Measurements from ENCODE around the gene TLE7. TPM values are rescaled to one million over a fixed set of nuclear protein-coding genes. Genes with fewer than 3 reads are reported as not detected.

Gene TLE7
- total and polyA plus RNA-seq, 2 of the 8 experiments (the other 6 are each of a cell fraction or from before 2014, with no cell fraction given): 0.03 TPM; not detected in 1

DNA sequence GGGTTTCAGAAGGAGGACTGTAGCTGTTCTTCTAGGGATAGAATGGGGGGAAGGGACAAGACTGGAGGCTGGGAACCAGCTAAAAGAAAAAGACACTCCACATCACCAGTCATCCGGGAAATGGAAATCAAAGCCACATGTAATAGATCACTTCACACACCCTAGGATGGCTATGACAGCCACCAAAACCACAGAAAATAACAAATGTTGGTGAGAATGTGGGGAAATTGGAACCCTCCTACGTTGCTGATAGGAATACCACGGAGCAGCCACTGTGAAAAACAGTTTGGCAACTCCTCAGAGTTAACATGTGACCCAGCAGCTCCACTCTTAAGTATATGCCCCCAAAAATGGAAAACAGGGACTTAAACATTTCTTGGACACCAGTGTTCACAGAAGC is 2.3 kb downstream of the TLE7 start:
- H3K9me3 ChIP-seq (ENCODE audit: insufficient read depth in 2 of 2, low read depth in 1 of 2, low read length in 1 of 2): peaks cover 0 to 3% of the 10 kb centered on the region in 2 experiments; a peak in 2 of 4 replicates
- H3K4me3 ChIP-seq (ENCODE audit: extremely low read depth in 1 of 4, insufficient read depth in 2 of 4, low read depth in 3 of 4, low read length in 4 of 4): no peak overlapping the region
- H3K9ac ChIP-seq (replicated peaks in 1 of 4; ENCODE audit: extremely low read depth in 1 of 4, low read depth in 3 of 4, low read length in 3 of 4): no peak overlapping the region
- H2BK20ac ChIP-seq (ENCODE audit: low read length): no peak overlapping the region
- H2BK5ac ChIP-seq (ENCODE audit: low read depth, low read length): no peak overlapping the region
- no peak overlapping the region for H3K4me2 ChIP-seq (ENCODE audit: insufficient read depth in 1 of 2, low read depth in 2 of 2, low read length in 2 of 2)
- H3K79me1 ChIP-seq (ENCODE audit: low read depth, low read length): no peaks in the 10 kb centered on the region
- no peaks in the 10 kb centered on the region for H3K27me3 ChIP-seq (replicated peaks in 1 of 4; ENCODE audit: control insufficient read depth in 3 of 4, extremely low read depth in 1 of 4, insufficient read depth in 3 of 4, low read length in 3 of 4)
- H3K56ac ChIP-seq (replicated peaks; ENCODE audit: insufficient read length, low read depth, low read length): no peak overlapping the region
- FAIRE-seq (no peak), DNase-seq (ENCODE audit: low read depth in 1 of 2, low spot score in 2 of 2) (no peak)
- CTCF ChIA-PET (ENCODE audit: partially characterized antibody): interaction anchor here (0.7 to 3.7 kb wide), 18 partner anchors 7 to 172 kb away, joined by 3 to 22 read pairs (median 5); no protein-coding TSS in a partner anchor
- H2AFZ ChIP-seq (ENCODE audit: low read length): no peak overlapping the region
- no peak overlapping the region for H2BK12ac ChIP-seq (ENCODE audit: low read depth, low read length)
- no peak overlapping the region for H3K18ac ChIP-seq (ENCODE audit: extremely low read depth, low read length)
- H4K91ac ChIP-seq (replicated peaks; ENCODE audit: insufficient read length, low read length): no peak overlapping the region
- no peak overlapping the region for H4K5ac ChIP-seq (ENCODE audit: insufficient read length, low read depth, low read length)
- 74% methylated on average over 3 of the region's 3 CpGs; no CpG with 5 or more reads in 1 of the 2 experiments for WGBS, 2 experiments (ENCODE audit: extremely low coverage in 1 of 2, insufficient coverage in 1 of 2, insufficient read length in 1 of 2, insufficient replicate concordance in 2 of 2, low coverage in 1 of 2, low lambda C conversion rate in 2 of 2, missing lambda C conversion rate in 1 of 2)
- POLR2A ChIA-PET (ENCODE audit: partially characterized antibody): interaction anchor here (1.3 kb wide), 1 partner anchor 12 kb away, joined by 4 read pairs; no protein-coding TSS in a partner anchor
- H2BK120ac ChIP-seq (replicated peaks; ENCODE audit: low read depth, low read length): no peak overlapping the region
- H3K4me1 ChIP-seq (replicated peaks in 1 of 4; ENCODE audit: control insufficient read depth in 3 of 4, insufficient read depth in 4 of 4, low read length in 3 of 4): no peaks in the 10 kb centered on the region; a peak in 1 of 7 replicates
- H3K4ac ChIP-seq (replicated peaks; ENCODE audit: insufficient read length, low read depth, low read length): no peak overlapping the region
- no peaks in the 10 kb centered on the region for H3K79me2 ChIP-seq (ENCODE audit: control insufficient read depth in 1 of 2, insufficient read depth in 2 of 2, low read length in 2 of 2)
- no peak overlapping the region for H2AK5ac ChIP-seq (ENCODE audit: low read depth, low read length)
- H2BK15ac ChIP-seq (ENCODE audit: low read length): no peak overlapping the region
- H3K23me2 ChIP-seq (ENCODE audit: low read depth, low read length): peaks cover 3% of the 10 kb centered on the region; the same call in 1 of the 2 replicates
- no peak overlapping the region for H4K8ac ChIP-seq (ENCODE audit: extremely low read depth, insufficient read depth, low read length)
- H3K23ac ChIP-seq (ENCODE audit: insufficient read length): no peak overlapping the region
- H3K14ac ChIP-seq (ENCODE audit: insufficient read length): no peak overlapping the region
- H3K27ac ChIP-seq (ENCODE audit: low read depth, low read length): no peak overlapping the region
- H4K20me1 ChIP-seq (replicated peaks in 1 of 2; ENCODE audit: control insufficient read depth in 1 of 2, insufficient read depth in 2 of 2, low read length in 2 of 2): no peaks in the 10 kb centered on the region
- H3K36me3 ChIP-seq (ENCODE audit: control insufficient read depth in 2 of 4, insufficient read depth in 4 of 4, low read length in 3 of 4): no peaks in the 10 kb centered on the region
- no peak for TF ChIP-seq TAF7 (optimal IDR thresholded peaks at IDR 0.05; ENCODE audit: borderline replicate concordance, low read depth, low read length)
- TF ChIP-seq KDM1A (IDR thresholded peaks at IDR 0.05; ENCODE audit: borderline replicate concordance, low read length): no peak
- no peak for TF ChIP-seq TEAD4 (IDR thresholded peaks at IDR 0.05; ENCODE audit: low read depth, low read length)
- TF ChIP-seq, protein P1, sequence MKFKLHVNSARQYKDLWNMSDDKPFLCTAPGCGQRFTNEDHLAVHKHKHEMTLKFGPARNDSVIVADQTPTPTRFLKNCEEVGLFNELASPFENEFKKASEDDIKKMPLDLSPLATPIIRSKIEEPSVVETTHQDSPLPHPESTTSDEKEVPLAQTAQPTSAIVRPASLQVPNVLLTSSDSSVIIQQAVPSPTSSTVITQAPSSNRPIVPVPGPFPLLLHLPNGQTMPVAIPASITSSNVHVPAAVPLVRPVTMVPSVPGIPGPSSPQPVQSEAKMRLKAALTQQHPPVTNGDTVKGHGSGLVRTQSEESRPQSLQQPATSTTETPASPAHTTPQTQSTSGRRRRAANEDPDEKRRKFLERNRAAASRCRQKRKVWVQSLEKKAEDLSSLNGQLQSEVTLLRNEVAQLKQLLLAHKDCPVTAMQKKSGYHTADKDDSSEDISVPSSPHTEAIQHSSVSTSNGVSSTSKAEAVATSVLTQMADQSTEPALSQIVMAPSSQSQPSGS (IDR thresholded peaks at IDR 0.05; ENCODE audit: low read length): no peak
- TF ChIP-seq SIRT6 (IDR thresholded peaks at IDR 0.05; ENCODE audit: low read length): no peak
- no peak for TF ChIP-seq POLR2AphosphoS5 (IDR thresholded peaks at IDR 0.05; ENCODE audit: low read depth, low read length)
- TF ChIP-seq EGR1 (IDR thresholded peaks at IDR 0.05; ENCODE audit: borderline replicate concordance, low read depth, low read length): no peak
- TF ChIP-seq FOSL1 (IDR thresholded peaks at IDR 0.05; ENCODE audit: insufficient read depth, low read depth, low read length): no peak
- no peak for TF ChIP-seq HDAC2 (IDR thresholded peaks at IDR 0.05; ENCODE audit: borderline replicate concordance in 1 of 2, low read depth in 2 of 2, low read length in 2 of 2)
- TF ChIP-seq TBP (IDR thresholded peaks at IDR 0.05; ENCODE audit: low read depth, low read length): no peak
- TF ChIP-seq SIX5 (IDR thresholded peaks at IDR 0.05; ENCODE audit: low read depth, low read length): no peak
- no peak for TF ChIP-seq CEBPB (IDR thresholded peaks at IDR 0.05; ENCODE audit: low read depth, low read length)
- no peak for TF ChIP-seq TAF1 (IDR thresholded peaks at IDR 0.05; ENCODE audit: low read depth, low read length)
